ENCODE results near the gene NUDC.

The NUDC gene

GRCh38 chr1:26951821-26952497 lies 30.4 kb downstream of the NUDC start:
- no peak overlapping the region for H3K4me3 ChIP-seq (ENCODE audit: low read length)
- TF ChIP-seq ZNF274 (IDR thresholded peaks at IDR 0.05; ENCODE audit: low read depth, low read length) = no peak

GRCh38 chr1:26953374-26953773 lies 31.8 kb downstream of the NUDC start:
- TF ChIP-seq ZNF274 (IDR thresholded peaks at IDR 0.05; ENCODE audit: low read depth, low read length) = no peak
- H3K4me3 ChIP-seq (ENCODE audit: low read length) = no peak overlapping the region

GRCh38 chr1:26956321-26956720 lies 34.8 kb downstream of the NUDC start:
- no peak overlapping the region for H3K4me3 ChIP-seq (ENCODE audit: low read length)

DNA sequence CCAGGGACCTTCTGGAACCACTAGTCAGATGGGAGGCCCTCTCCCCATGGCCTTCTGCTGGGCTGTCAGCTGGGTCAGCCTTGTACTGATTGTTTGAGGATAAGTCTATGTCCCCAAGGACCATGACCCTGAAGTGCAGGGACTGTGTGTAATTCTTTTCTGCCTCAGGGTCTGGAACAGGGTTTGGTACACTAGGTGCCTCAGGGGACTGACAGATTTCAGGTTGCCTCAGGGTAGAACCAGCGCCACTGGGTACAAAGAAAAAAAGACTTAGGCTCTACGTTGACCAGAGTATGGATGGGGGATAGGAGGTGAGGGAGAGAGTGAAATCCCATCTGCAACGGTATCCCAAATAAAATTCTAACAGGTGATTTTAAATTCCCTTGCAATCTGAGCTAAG lies 35.8 kb downstream of the NUDC start:
- no peak for TF ChIP-seq ZNF274 (IDR thresholded peaks at IDR 0.05; ENCODE audit: low read depth, low read length)
- no peak overlapping the region for H3K4me3 ChIP-seq (ENCODE audit: low read length)

More at GRCh38 chr1:26956321-26956720, 34.8 kb downstream of the NUDC start:
- no peak for TF ChIP-seq ZNF274 (IDR thresholded peaks at IDR 0.05; ENCODE audit: low read depth, low read length)

- no peak overlapping the region for H3K4me3 ChIP-seq (ENCODE audit: low read length)
These were observed 37.7 kb downstream of the NUDC start for GRCh38 chr1:26959270-26959669.

GRCh38 chr1:26959722-26960624 lies 38.4 kb downstream of the NUDC start, which contains the start of gene KDF1:
KDF1 (minus strand) TSS chr1:26960468; CDS start chr1:26952380, 8,088 bp downstream.
- peak within 1 kb of the TSS; percentile 39; the same call in 1 of the 2 replicates for H3K4me3 ChIP-seq (ENCODE audit: low read length)
- TF ChIP-seq ZNF274 (IDR thresholded peaks at IDR 0.05; ENCODE audit: low read depth, low read length) = no peak

More at GRCh38 chr1:26959270-26959669, 37.7 kb downstream of the NUDC start:
- TF ChIP-seq ZNF274 (IDR thresholded peaks at IDR 0.05; ENCODE audit: low read depth, low read length) = no peak

GRCh38 chr1:26960625-26960966 lies 39.1 kb downstream of the NUDC start:
- no peak overlapping the region for H3K4me3 ChIP-seq (ENCODE audit: low read length)

DNA sequence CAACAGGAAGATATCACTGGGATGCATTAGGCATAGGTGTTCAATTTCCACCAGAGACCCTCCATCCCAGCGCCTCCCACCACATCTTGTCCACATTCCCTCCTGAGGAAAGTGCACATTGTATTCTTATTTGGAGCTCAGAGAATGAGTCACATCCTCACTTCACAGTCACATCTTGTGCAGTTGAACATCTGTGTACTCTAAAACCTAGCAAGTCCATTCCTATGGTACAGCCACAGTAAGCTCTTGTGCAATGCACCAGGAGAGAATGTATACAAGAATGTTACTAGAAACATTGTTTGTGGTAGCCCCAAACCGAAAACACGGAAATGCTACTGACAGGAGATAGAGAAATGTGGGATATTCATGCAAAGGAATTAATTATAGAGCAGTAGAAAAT lies 40.3 kb downstream of the NUDC start:
- no peak overlapping the region for H3K4me3 ChIP-seq (ENCODE audit: low read length)
- no peak for TF ChIP-seq ZNF274 (IDR thresholded peaks at IDR 0.05; ENCODE audit: low read depth, low read length)

More at GRCh38 chr1:26960625-26960966, 39.1 kb downstream of the NUDC start:
- TF ChIP-seq ZNF274 (IDR thresholded peaks at IDR 0.05; ENCODE audit: low read depth, low read length) = no peak

- no peak overlapping the region for H3K4me3 ChIP-seq (ENCODE audit: low read length)
- no peak for TF ChIP-seq ZNF274 (IDR thresholded peaks at IDR 0.05; ENCODE audit: low read depth, low read length)
These were observed 43.7 kb downstream of the NUDC start for GRCh38 chr1:26965213-26965612.

GRCh38 chr1:26965628-26966027 lies 44.1 kb downstream of the NUDC start:
- H3K4me3 ChIP-seq (ENCODE audit: low read length) = no peak overlapping the region
- no peak for TF ChIP-seq ZNF274 (IDR thresholded peaks at IDR 0.05; ENCODE audit: low read depth, low read length)

DNA sequence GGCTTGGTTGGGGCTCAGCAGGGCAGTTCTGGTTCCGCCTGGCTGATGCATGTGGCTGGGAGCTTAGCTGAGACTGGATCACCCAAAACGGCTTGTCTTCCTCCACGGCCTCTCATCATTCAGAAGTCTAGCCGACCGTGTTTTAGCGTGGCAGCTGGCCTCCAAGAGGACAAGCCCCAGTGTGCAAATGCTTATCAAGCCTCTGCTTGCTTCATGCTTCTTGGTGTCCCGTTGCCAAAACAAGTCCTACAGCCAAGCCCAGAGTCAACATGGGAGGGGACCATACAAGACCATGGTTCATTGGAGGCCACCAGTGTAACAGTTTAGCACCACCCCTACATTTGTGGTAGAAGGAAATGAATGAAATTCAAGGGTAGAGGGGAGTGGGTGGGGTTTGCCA lies 49.3 kb downstream of the NUDC start:
- H3K4me3 ChIP-seq (ENCODE audit: low read length) = no peak overlapping the region
- TF ChIP-seq ZNF274 (IDR thresholded peaks at IDR 0.05; ENCODE audit: low read depth, low read length) = no peak

GRCh38 chr1:26971590-26971989 lies 50.0 kb downstream of the NUDC start:
- TF ChIP-seq ZNF274 (IDR thresholded peaks at IDR 0.05; ENCODE audit: low read depth, low read length) = no peak
- no peak overlapping the region for H3K4me3 ChIP-seq (ENCODE audit: low read length)

- no peak overlapping the region for H3K4me3 ChIP-seq (ENCODE audit: low read length)
- TF ChIP-seq ZNF274 (IDR thresholded peaks at IDR 0.05; ENCODE audit: low read depth, low read length) = no peak
These were observed 50.8 kb downstream of the NUDC start for GRCh38 chr1:26972390-26972789.

- TF ChIP-seq ZNF274 (IDR thresholded peaks at IDR 0.05; ENCODE audit: low read depth, low read length) = no peak
- H3K4me3 ChIP-seq (ENCODE audit: low read length) = no peak overlapping the region
These were observed 51.3 kb downstream of the NUDC start for GRCh38 chr1:26972821-26973220.
